Breast epithelium (tissue), 3 donors: ENCODE results near the gene AOPEP.

ENCODE experiments used
- CTCF ChIP-seq, 3 donors: fragments of 450-650 bp; IDR thresholded peaks; one replicate each; pipeline ENCODE4 v1.5.1; 2016 to 2017; ENCODE audit warnings: antibody characterized with exemption in 3 of 3, mild to moderate bottlenecking in 3 of 3, moderate library complexity in 3 of 3
- POLR2A ChIP-seq: fragments of 450-650 bp; IDR thresholded peaks from one replicate; pipeline ENCODE4 v1.6.1; 2016; ENCODE audit warnings: antibody characterized with exemption, mild to moderate bottlenecking, moderate library complexity

DNA sequence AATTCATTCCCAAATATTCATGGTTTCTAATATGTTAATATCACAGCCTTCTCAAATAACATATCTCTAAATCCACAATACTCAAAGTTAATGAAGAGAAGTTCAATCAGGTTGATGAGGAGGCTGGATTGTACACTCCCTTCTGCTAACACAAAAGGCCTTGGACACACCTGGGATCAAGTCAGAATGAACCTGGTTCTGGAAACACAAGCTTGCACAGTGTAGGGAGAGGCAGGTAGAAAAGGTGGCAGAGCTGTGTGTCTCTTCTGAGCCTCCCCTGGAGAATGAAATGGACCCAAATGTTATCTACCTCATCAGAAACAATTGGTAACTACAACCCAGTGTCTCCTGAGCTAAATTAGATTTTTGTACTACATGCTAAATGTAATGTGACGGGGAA is 46.5 kb upstream of the AOPEP start:
- no peak for TF ChIP-seq CTCF (IDR thresholded peaks at IDR 0.05)
- no peak for TF ChIP-seq POLR2A
